Activated naive CD8-positive, alpha-beta T cell treated with anti-CD3 and anti-CD28 coated beads, Interleukin-2, amount 50 U/mL, for 24 hours (primary cell): ENCODE results near the gene FOXP1.

Experiments
- ATAC-seq: fragments of 150-1000 bp; cut with Tn5 transposase; one replicate; pipeline ENCODE4 v1.10.0; 2021
- DNase-seq: peaks from one replicate; pipeline ENCODE4 v3.0.0; 2021
- H3K27ac Mint-ChIP-seq: one replicate; pipeline ENCODE4 v1.8.0; 2021; ENCODE audit warnings: mild to moderate bottlenecking, mixed read lengths
- H3K27me3 Mint-ChIP-seq: one replicate; pipeline ENCODE4 v1.8.0; 2021; ENCODE audit warnings: mixed read lengths
- H3K36me3 Mint-ChIP-seq: one replicate; pipeline ENCODE4 v1.8.0; 2021; ENCODE audit warnings: low read depth, mixed read lengths
- H3K4me1 Mint-ChIP-seq: one replicate; pipeline ENCODE4 v1.8.0; 2021; ENCODE audit warnings: mixed read lengths
- H3K4me3 Mint-ChIP-seq: one replicate; pipeline ENCODE4 v1.8.0; 2021; ENCODE audit warnings: mild to moderate bottlenecking, moderate library complexity, mixed read lengths
- H3K9me3 Mint-ChIP-seq: one replicate; pipeline ENCODE4 v1.8.0; 2021; ENCODE audit warnings: mixed read lengths

The FOXP1 gene

DNA sequence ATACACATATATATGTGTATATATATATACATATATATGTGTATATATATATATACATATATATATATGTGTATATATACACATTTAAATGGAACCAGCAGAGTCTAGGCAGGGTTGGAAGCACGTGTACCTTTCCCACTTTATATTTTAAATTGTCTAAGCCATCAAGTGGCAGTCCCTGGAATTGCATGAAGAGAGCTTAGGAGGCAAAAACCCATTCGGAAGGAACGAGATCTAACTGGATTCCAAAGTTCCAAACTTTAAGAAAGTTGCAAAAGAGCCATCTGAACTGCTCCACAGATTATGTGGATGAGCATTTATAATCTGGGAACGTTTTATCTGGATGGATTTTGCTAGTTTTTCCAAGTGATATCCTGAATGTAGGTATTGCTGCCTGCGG lies 186.5 kb downstream of the FOXP1 start:
- Mint-ChIP-seq H3K4me3 (peak overlapping the region; percentile 69), H3K36me3 (peaks cover 3% of the 10 kb centered on the region), H3K4me1 (peaks cover 86% of the 10 kb centered on the region), H3K27me3 (no peaks in the 10 kb centered on the region), H3K27ac (peak overlapping the region; percentile 78), H3K9me3 (peaks cover 5% of the 10 kb centered on the region)
- DNase-seq (no peak), ATAC-seq (no peak)

DNA sequence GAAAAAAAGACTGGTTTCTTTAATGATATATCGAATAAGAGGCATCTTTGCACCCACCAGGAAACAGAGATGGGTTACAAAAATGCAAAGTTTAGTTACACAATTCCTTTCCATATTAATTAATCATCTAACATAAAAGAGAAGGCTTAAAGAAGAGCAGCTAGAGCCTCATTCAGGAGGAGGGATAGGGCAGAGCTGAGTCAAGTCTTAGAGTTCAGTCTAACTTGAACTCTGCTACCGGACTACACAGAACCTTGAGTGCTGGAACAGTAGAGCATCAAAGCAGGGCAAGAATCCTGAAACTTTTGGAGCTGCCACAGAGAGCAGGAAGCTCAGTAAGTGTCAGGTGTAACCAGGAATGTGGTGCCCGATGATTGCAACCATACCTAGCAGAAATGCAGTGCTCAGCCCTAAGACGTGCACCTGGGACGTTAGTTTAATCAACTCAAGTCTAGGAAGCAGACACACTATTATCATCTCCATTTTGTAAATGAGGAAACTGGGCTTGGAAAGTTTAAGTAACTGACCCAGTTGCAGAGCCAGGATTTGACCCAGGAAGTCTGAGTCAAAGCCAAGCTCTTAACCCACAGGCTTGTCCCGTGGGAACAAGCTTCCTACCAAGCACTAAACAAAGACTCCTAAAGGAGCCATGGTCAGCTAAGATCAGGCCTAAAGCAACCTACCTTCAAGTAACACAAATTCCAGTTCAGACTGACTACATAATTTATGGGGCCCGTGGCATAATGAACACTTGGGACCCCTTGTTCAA lies 187.4 kb downstream of the FOXP1 start:
- Mint-ChIP-seq H3K4me1 (peaks cover 86% of the 10 kb centered on the region), H3K4me3 (no peak overlapping the region), H3K27me3 (no peaks in the 10 kb centered on the region), H3K9me3 (peaks cover 5% of the 10 kb centered on the region), H3K27ac (peak overlapping the region; percentile 32), H3K36me3 (peaks cover 3% of the 10 kb centered on the region)
- DNase-seq, result no peak
- no peak for ATAC-seq

DNA sequence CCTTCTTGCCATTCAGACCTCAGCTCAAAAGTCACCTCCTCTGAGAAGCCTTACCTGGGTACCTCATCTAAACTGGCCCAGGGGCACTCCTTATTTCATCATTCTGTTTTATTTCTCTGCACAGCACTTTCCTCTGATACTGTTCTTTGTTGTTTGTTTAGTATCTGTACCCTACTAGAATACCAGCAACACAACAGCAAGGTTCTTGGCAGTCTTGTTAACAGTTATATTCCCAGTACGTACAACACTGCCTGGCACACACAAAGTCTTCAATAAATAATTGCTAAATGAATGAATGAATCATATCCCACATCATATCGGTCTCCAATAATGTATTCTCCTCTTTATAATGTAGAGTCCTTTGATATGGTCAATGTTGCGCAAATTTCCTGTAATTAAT lies 188.1 kb downstream of the FOXP1 start:
- H3K9me3 Mint-ChIP-seq, result peaks cover 5% of the 10 kb centered on the region
- H3K4me1 Mint-ChIP-seq, result peaks cover 86% of the 10 kb centered on the region
- ATAC-seq, result no peak
- DNase-seq, result no peak
- H3K27me3 Mint-ChIP-seq, result no peaks in the 10 kb centered on the region
- peaks cover 3% of the 10 kb centered on the region for H3K36me3 Mint-ChIP-seq
- no peak overlapping the region for H3K4me3 Mint-ChIP-seq
- peak overlapping the region; percentile 32 for H3K27ac Mint-ChIP-seq

GRCh38 chr3:71393745-71394144 lies 189.8 kb downstream of the FOXP1 start:
- DNase-seq (no peak), ATAC-seq (no peak)
- no peak overlapping the region for H3K4me3 Mint-ChIP-seq
- peaks cover 3% of the 10 kb centered on the region for H3K36me3 Mint-ChIP-seq
- peak overlapping the region; percentile 61 for H3K27ac Mint-ChIP-seq
- H3K27me3 Mint-ChIP-seq, result no peaks in the 10 kb centered on the region
- peaks cover 5% of the 10 kb centered on the region for H3K9me3 Mint-ChIP-seq
- peaks cover 84% of the 10 kb centered on the region for H3K4me1 Mint-ChIP-seq

GRCh38 chr3:71393093-71393492 lies 190.4 kb downstream of the FOXP1 start:
- Mint-ChIP-seq H3K4me3 (peak overlapping the region; percentile 24), H3K27me3 (no peaks in the 10 kb centered on the region), H3K9me3 (peaks cover 5% of the 10 kb centered on the region), H3K4me1 (peaks cover 84% of the 10 kb centered on the region), H3K27ac (peak overlapping the region; percentile 99), H3K36me3 (peaks cover 3% of the 10 kb centered on the region)
- no peak for DNase-seq
- ATAC-seq, result peak; percentile 30

GRCh38 chr3:71392251-71392650 lies 191.3 kb downstream of the FOXP1 start:
- DNase-seq (no peak), ATAC-seq (peak; percentile 22)
- Mint-ChIP-seq H3K4me1 (peaks cover 84% of the 10 kb centered on the region), H3K27me3 (no peaks in the 10 kb centered on the region), H3K27ac (peak overlapping the region; percentile 99), H3K36me3 (peaks cover 3% of the 10 kb centered on the region), H3K9me3 (peaks cover 5% of the 10 kb centered on the region), H3K4me3 (peak overlapping the region; percentile 55)

DNA sequence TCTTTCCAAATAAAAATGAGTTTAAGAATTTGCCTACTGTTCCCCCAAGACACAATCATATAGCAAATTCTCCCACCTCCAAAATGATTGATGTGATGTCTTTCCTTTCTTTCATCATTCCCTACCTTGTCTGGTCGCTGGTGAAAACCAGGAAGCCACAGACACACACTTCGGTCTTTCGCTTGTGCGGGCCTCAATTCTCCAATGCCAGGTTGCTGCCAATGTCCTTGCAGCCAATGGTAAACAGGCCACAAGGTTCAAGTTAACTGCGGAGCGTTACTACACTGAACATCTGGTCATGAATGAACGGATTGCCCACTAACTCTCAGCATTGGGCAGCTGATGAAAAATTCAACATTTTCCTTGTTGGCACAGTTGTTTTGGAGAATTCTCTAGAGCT lies 192.2 kb downstream of the FOXP1 start:
- Mint-ChIP-seq H3K4me3 (peak overlapping the region; percentile 75), H3K27me3 (no peaks in the 10 kb centered on the region), H3K4me1 (peaks cover 85% of the 10 kb centered on the region), H3K36me3 (peaks cover 5% of the 10 kb centered on the region), H3K27ac (peak overlapping the region; percentile 99), H3K9me3 (peaks cover 9% of the 10 kb centered on the region)
- ATAC-seq, result no peak
- DNase-seq, result no peak

DNA sequence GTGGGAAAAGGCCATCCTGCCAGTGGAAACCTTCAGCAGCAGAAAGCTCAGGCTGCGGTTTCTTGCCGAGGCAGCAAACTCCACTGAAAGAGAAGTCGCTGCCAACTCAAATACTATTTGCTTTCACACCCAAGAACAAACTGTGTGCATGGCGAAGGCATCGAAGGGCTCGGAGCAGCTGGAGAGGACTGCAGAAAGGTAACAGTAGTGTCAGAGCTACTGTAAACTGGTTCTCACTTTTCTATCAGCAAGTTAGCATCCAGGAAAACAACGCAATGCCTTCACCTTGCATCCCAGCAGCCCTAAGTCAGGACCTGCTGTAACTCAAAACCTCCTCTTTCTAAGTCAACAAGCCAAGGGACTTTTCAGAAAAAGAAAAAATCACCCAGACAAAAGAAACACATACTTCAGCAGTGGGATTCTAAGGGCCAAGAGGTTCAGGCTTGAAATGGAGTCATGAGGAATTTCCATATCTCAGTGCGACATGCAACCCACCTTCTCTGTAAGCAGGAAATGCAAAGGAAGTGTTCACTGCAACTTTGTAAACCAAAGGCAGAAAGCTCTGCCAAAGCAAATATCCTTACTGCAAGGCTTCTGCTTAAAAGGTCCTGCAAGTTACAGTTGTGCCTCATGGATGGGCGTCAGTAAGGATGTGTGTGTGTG lies 193.5 kb downstream of the FOXP1 start:
- Mint-ChIP-seq H3K9me3 (peaks cover 9% of the 10 kb centered on the region), H3K36me3 (peaks cover 5% of the 10 kb centered on the region), H3K4me1 (peaks cover 84% of the 10 kb centered on the region), H3K27me3 (no peaks in the 10 kb centered on the region), H3K4me3 (peak overlapping the region; percentile 75), H3K27ac (peak overlapping the region; percentile 99)
- peak; percentile 14 for ATAC-seq
- DNase-seq, result peak; percentile 46

GRCh38 chr3:71389191-71389590 lies 194.3 kb downstream of the FOXP1 start:
- DNase-seq (no peak), ATAC-seq (no peak)
- Mint-ChIP-seq H3K27ac (peak overlapping the region; percentile 99), H3K9me3 (peaks cover 8% of the 10 kb centered on the region), H3K4me1 (peaks cover 90% of the 10 kb centered on the region), H3K27me3 (no peaks in the 10 kb centered on the region), H3K4me3 (peak overlapping the region; percentile 75), H3K36me3 (peaks cover 7% of the 10 kb centered on the region)

- DNase-seq (no peak), ATAC-seq (no peak)
- Mint-ChIP-seq H3K27ac (peak overlapping the region; percentile 99), H3K27me3 (no peaks in the 10 kb centered on the region), H3K4me3 (peak overlapping the region; percentile 75), H3K4me1 (peaks cover 90% of the 10 kb centered on the region), H3K9me3 (peaks cover 4% of the 10 kb centered on the region), H3K36me3 (peaks cover 5% of the 10 kb centered on the region)
These were observed 194.9 kb downstream of the FOXP1 start for GRCh38 chr3:71388535-71389120.

GRCh38 chr3:71387586-71387985 lies 195.9 kb downstream of the FOXP1 start:
- ATAC-seq (no peak), DNase-seq (no peak)
- H3K9me3 Mint-ChIP-seq, result peaks cover 4% of the 10 kb centered on the region
- H3K27ac Mint-ChIP-seq, result peak overlapping the region; percentile 99
- H3K4me1 Mint-ChIP-seq, result peaks cover 93% of the 10 kb centered on the region
- peak overlapping the region; percentile 31 for H3K4me3 Mint-ChIP-seq
- peaks cover 6% of the 10 kb centered on the region for H3K36me3 Mint-ChIP-seq
- no peaks in the 10 kb centered on the region for H3K27me3 Mint-ChIP-seq

DNA sequence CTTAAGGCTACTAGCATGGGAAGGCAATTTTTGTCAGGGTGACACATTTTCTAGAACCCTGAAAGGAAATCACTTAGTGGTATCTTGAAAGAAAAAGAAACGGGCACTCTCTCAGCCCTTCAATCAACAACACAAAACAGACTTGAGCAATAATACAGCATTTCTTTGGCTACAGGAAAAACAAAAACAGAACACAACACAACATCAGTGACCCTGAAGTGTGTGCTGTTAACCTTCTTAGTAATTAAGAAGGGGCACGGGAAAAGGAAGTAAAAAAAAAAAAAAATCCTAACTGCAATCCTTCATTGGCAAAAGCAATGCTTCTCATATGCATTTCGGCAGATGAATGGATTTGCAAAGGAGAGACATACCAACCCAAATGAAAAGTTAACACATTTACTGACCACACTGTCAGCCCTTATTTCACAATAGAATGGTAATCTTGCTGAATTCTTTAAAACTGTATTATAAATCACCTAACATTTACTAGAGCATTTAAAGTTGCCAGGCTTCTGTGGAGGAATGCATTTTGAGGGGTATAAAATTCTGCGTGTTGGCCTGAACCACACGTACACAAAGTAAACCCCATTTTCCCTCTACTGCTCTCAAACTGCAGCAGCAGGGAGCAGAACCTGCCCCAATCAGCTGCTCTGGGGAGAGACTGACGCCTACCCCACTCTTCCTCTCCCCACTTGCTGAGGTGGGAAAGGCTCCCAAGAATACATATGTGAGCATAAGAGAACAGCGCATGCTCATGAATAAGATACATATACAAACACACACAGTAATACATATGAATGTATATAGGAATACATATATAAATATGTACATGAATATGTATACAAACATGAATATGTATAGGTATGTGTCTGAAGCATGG lies 198.5 kb downstream of the FOXP1 start:
- H3K36me3 Mint-ChIP-seq, result peaks cover 13% of the 10 kb centered on the region
- ATAC-seq, result no peak
- peak overlapping the region; percentile 49 for H3K4me3 Mint-ChIP-seq
- no peak for DNase-seq
- peaks cover 4% of the 10 kb centered on the region for H3K9me3 Mint-ChIP-seq
- H3K4me1 Mint-ChIP-seq, result peaks cover 92% of the 10 kb centered on the region
- H3K27ac Mint-ChIP-seq, result peak overlapping the region; percentile 94
- H3K27me3 Mint-ChIP-seq, result no peaks in the 10 kb centered on the region

DNA sequence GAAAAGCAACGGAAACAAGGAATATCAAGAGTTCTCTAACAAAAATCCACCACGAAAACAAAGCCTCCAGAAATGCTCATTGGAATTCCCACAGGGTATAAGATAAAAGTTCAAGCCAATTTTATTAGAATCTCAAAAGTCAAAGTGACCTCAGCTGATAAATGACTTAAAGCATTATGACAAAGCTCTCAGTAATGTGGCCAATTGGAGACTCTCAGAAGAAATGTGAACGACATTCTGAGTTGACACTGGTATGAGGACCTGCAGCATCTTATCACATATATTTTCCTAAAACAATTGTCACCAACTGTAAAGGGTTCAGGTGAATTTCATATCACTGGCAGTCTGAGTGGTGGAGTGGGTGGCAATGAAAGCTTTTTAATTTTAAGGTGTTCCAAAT lies 199.1 kb downstream of the FOXP1 start:
- peaks cover 13% of the 10 kb centered on the region for H3K36me3 Mint-ChIP-seq
- peak; percentile 70 for ATAC-seq
- no peak for DNase-seq
- peaks cover 4% of the 10 kb centered on the region for H3K9me3 Mint-ChIP-seq
- peaks cover 94% of the 10 kb centered on the region for H3K4me1 Mint-ChIP-seq
- no peaks in the 10 kb centered on the region for H3K27me3 Mint-ChIP-seq
- peak overlapping the region; percentile 94 for H3K27ac Mint-ChIP-seq
- H3K4me3 Mint-ChIP-seq, result peak overlapping the region; percentile 49

GRCh38 chr3:71380096-71380495 lies 203.4 kb downstream of the FOXP1 start:
- Mint-ChIP-seq H3K9me3 (no peaks in the 10 kb centered on the region), H3K4me1 (peaks cover 95% of the 10 kb centered on the region), H3K36me3 (peaks cover 14% of the 10 kb centered on the region), H3K4me3 (peak overlapping the region; percentile 28), H3K27me3 (no peaks in the 10 kb centered on the region), H3K27ac (peak overlapping the region; percentile 94)
- ATAC-seq (no peak), DNase-seq (no peak)
